GM19467 (cell line): Measurements from ENCODE around the gene ARSH.
"Not testable (repeated sequence)": the region's sequence is repeated elsewhere in the genome, so short reads cannot be mapped to it uniquely, and the experiment has no call there.

Experiments
- ATAC-seq: cut with Tn5 transposase; IDR thresholded peaks from one replicate; pipeline ENCODE4 v1.9.1; 2021; ENCODE audit warnings: mild to moderate bottlenecking, moderate library complexity; ENCODE audit not compliant: unreplicated experiment

The ARSH gene

DNA sequence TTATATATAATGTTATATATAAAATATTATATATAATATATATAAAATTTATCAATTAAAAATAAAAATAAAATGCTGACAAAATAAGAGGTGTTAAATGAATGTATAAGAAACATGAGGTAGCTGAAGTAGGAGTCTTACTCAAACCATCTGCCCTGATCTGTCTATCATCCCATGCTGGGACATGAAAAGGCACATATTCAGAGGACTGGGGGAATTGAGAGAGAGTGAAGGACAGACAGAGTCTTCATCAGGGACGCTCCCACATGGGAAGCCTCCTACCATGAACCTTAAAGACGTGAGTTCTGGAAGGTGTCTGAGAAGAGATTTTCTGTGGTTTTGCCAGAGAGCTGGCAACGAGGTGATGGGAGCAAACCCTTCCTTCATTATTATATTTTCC is 30.9 kb downstream of the ARSH start:
- no peak for ATAC-seq

GRCh38 chrX:3044196-3044595 is 37.9 kb downstream of the ARSH start:
- ATAC-seq: no peak

DNA sequence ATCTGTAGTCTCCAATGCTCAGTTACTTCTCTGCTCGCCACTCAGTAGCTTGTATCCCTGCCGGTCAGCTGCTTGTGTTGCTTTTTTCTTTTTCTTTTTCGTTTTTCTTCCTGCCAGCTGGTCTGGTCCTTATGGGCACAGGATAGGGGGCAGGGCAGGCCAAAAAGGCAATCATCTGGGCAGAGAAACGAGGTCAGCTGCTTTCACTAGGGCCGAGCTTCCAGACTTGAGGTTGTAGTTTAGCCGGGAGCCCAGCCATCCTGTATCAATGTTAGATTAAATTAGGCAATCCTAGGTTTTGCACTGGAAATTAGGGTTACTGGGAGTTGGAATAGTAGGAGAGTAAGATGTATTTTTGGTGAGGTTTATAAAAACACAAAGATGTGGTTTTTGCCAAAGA is 38.3 kb downstream of the ARSH start:
- no peak for ATAC-seq

DNA sequence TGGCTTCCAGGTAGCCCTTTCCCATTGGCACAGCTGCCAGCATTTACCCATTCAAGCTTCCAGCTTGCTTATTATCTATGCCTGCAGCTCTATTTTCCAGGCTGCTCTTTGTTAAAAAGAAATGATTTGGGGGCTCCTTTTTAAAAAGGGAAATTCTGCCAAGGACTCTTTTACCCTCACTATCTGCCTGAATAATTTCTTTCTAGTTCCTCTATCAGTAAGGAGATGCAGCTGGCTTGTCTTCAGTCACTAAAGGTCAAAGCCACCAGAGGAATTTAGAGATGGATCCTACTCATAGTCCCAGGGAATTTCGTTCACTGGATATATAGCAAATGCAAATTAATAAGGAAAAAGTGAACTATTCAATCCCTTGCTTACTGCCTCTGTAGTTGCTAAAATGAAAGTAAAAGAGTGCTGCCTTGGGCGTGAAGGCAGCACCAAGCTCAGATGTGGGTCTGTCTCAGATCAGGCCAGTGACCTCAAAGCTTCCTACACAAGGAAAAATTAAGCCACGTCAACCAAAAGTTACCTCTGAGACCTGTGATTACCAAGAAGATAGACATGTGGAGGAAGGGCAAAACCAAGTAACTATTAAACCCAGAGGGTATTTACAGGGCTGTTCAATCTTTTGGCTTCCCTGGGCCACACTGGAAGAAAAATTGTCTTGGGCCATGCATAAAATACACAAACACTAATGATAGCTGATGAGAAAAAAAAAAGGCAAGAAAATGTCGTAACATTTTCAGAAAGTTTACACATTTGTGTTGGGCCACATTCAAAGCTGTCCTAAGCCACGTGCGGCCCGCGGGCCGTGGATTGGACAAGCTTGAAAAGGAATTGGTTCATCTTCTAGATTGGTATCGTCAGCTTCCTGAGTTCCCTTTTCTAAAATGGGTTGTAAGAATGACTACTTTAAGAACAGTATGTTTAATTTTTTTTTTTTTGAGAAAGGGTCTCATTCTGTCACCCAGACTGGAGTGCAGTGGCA is 40.2 kb downstream of the ARSH start:
- ATAC-seq: no peak

DNA sequence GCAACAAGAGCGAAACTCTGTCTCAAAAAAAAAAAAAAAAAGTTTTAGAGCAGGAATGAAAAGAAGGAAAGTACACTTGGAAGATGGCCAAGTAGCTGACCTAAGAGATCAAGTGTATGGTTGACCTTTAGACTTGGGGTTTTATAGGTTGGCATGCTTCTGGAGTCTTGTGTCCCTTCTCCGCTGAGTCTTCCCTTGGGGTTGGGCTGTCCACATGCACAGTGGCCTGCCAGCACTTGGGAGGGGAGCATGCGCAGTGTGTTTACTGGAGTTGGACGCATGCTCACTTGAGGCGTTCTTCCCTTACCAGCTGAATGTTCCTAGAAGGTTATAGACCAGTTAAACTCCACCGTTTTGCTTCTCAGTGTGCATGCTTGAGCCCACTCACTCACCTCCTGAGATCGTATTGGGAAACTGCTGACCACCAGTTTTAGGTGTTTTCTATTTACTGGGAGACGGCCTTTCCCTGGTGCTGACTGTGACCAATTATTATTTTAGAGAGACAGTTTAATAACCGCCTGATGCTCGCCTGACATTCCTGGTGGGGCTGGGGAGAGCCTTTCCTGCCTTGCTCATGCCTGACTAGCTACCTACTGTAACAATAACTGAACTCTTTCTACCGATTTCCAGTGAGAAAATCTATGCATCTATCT is 44.3 kb downstream of the ARSH start:
- ATAC-seq: not testable (repeated sequence)

DNA sequence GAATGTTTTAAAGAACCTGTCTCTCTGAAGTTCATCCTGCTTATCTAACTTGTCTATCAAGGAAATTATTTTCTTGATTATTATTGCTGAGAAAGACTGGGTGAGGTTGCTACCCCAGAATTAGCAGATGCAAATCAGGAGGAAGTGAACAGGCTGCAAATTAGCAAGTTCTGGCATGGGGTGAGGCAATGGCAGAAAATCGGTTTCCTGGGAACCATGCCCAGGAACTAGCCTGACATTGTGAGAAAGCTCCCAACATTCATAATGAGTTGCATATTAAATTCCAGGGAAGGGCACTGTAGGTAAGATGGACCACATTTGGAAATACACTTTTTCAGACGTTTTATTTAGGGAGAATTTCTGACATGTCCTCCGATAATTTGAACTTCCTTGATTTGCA is 46.5 kb downstream of the ARSH start:
- ATAC-seq: no peak

- no peak for ATAC-seq
Measured at GRCh38 chrX:3066555-3066954, 60.2 kb downstream of the ARSH start.

GRCh38 chrX:3075959-3076358 is 69.6 kb downstream of the ARSH start:
- no peak for ATAC-seq

DNA sequence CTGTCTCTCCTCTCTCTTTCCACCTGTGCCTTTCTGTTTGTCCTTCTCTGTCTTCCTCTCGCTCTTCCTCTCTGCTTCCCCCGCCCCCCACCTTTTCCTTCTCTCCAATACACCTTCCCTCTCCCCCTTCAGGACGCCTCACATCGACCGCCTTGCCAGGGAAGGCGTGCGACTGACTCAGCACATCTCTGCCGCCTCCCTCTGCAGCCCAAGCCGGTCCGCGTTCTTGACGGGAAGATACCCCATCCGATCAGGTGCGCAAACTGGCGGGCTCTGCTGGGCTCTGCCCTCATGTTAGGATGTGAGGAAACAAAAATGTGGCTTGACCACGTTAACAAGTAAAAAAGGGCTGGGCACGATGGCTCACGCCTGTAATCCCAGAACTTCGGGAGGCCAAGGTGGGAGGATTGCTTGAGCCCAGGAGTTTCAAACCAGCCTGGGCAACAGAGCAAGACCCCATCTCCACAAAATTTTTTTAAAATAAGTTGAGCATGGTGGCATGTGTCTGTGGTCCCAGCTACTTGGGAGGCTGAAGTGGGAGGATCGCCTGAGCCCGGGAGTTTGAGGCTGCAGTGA is 70.2 kb downstream of the ARSH start:
- no peak for ATAC-seq
